ENCODE measurements around the gene PLLP. TPM values are rescaled to one million over a fixed set of nuclear protein-coding genes. Genes with fewer than 3 reads are reported as not detected.

PLLP gene
- total RNA-seq, 2 donors from 2014 or later, result 11.6 to 16.7 TPM

DNA sequence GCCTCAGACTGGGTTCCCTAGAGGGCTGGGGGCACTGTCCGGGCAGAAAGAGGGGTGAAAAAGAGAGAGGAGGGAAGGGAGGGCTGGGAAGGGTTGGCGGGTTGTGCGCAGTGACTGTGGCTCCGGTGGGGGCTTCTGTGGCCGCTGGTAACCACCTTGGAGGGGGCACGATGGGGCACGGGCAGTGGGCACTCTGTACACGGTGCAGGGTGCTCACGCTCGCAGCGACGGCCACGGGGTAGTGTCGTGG lies 588 bp downstream of the PLLP start:
- no peak for DNase-seq
- Histone ChIP-seq H3K27me3 (no peaks in the 10 kb centered on the region), H3K27ac (no peak overlapping the region), H3K4me3 (peak overlapping the region; percentile 57), H3K36me3 (no peaks in the 10 kb centered on the region), H3K4me1 (peaks cover 5% of the 10 kb centered on the region), H3K9me3 (no peaks in the 10 kb centered on the region), H3K9ac (ENCODE audit: low read depth in 2 of 2, low read length in 2 of 2) (peak overlapping the region in 1 of 2 donors; percentile 46)
- TF ChIP-seq, protein P1, sequence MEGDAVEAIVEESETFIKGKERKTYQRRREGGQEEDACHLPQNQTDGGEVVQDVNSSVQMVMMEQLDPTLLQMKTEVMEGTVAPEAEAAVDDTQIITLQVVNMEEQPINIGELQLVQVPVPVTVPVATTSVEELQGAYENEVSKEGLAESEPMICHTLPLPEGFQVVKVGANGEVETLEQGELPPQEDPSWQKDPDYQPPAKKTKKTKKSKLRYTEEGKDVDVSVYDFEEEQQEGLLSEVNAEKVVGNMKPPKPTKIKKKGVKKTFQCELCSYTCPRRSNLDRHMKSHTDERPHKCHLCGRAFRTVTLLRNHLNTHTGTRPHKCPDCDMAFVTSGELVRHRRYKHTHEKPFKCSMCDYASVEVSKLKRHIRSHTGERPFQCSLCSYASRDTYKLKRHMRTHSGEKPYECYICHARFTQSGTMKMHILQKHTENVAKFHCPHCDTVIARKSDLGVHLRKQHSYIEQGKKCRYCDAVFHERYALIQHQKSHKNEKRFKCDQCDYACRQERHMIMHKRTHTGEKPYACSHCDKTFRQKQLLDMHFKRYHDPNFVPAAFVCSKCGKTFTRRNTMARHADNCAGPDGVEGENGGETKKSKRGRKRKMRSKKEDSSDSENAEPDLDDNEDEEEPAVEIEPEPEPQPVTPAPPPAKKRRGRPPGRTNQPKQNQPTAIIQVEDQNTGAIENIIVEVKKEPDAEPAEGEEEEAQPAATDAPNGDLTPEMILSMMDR (IDR thresholded peaks at IDR 0.05), result no peak
- intact Hi-C loops (cut with DNase I), result no loop called here

DNA sequence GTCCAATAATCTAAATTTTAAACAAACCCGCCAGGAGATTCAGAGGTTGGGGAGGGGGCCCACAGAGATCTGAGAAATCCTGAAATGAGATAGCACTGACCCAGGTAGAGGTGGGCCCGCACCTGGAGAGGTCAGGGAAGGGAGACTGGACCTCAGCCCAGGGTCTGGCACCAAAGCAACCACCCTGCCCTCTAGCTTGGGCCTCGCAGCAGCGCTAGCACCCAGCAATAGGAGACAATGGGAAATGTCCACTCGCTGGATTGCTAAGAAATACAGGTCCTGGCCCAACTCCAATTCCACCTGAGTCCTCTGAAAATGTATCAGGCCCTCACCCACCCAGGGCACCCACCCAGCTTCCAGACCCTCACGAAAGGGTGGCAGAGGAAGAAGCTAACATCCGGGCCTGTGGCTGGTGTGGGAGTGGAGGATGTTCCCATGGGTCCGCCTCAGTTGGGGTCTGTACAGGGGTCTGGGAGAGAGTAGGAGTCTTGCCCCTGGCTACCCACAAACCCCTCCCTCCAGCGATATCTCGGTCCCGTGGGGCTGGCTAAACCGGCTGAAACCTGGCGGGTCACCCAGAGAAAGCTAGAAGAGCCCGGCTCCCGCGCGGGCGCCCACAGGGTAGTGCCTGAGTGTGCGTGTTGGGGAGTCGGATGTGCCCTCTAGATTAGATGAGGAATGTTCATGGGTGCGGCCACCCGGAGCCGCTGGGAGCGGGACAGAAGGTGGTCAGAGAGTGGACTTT lies 1.1 kb downstream of the PLLP start:
- Histone ChIP-seq H3K36me3 (no peaks in the 10 kb centered on the region), H3K9ac (ENCODE audit: low read depth in 2 of 2, low read length in 2 of 2) (peak overlapping the region in 1 of 2 donors; percentile 46), H3K27me3 (no peaks in the 10 kb centered on the region), H3K4me1 (peaks cover 5% of the 10 kb centered on the region), H3K27ac (no peak overlapping the region), H3K9me3 (no peaks in the 10 kb centered on the region), H3K4me3 (peak overlapping the region; percentile 57)
- DNase-seq, result peak; percentile 39
- intact Hi-C loops (cut with DNase I), result no loop called here
- TF ChIP-seq, protein P1 (IDR thresholded peaks at IDR 0.05), result no peak

DNA sequence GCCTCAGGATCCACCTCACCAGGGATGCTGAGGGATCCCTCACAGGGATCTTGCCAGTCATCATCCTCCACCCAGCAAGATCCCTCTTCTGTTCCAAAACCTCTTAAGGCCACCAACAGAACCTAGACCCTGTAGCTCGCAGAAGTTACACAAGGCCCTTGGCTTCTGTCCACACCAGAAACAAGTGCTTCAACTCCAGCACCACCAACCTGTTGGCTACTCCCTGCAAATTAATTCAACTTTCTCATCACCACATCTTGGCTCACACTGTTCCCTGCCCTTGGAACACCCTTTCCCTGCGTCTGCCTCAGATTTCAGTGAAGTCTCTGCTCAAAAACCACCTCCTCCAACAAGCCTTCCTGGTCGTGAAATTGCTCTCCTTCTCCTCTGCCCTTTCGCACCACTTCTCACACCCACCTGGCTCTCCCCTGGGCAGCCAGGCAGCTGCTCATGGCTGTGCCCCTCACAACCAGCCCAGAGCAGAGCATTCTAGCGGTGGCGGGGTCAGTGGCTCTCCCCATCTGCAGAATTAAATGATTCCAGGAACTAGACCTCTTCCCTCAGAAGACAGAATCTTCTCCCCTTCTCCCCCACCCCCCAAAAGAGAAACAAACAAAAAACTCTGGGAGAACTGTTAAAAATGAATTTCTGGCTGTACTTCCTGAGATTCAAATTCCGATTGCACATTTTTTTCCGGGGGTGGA lies 1.8 kb downstream of the PLLP start:
- Histone ChIP-seq H3K4me3 (no peak overlapping the region), H3K9me3 (no peaks in the 10 kb centered on the region), H3K27ac (no peak overlapping the region), H3K27me3 (no peaks in the 10 kb centered on the region), H3K9ac (ENCODE audit: low read depth in 2 of 2, low read length in 2 of 2) (no peak overlapping the region), H3K4me1 (peaks cover 6% of the 10 kb centered on the region), H3K36me3 (no peaks in the 10 kb centered on the region)
- no peak for DNase-seq
- TF ChIP-seq, protein P1 (IDR thresholded peaks at IDR 0.05), result no peak
- intact Hi-C loops (cut with DNase I), result no loop called here

DNA sequence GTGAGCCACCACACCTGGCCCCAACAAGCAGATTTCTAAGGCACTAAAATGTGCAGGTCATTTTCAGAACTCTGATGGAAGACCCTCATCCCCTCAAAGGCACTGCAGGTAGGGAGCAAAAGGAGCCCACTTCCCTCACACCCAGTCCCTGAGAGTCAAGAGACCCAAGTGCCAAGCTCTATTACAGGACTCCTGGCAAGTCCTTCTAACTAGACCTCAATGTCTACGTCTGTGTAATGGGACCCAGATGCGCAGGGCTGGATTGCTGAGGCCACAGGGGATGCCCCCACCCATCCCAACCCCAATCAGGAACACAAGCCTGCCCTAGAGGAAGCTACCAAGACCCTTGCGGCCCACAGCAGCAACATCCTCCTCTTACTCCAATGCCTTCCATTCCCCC lies 2.7 kb downstream of the PLLP start:
- Histone ChIP-seq H3K9me3 (no peaks in the 10 kb centered on the region), H3K36me3 (no peaks in the 10 kb centered on the region), H3K4me1 (peaks cover 11% of the 10 kb centered on the region), H3K4me3 (no peak overlapping the region), H3K27ac (no peak overlapping the region), H3K9ac (ENCODE audit: low read depth in 2 of 2, low read length in 2 of 2) (no peak overlapping the region), H3K27me3 (no peaks in the 10 kb centered on the region)
- no peak for DNase-seq
- TF ChIP-seq, protein P1 (IDR thresholded peaks at IDR 0.05), result no peak
- intact Hi-C loops (cut with DNase I), result no loop called here

DNA sequence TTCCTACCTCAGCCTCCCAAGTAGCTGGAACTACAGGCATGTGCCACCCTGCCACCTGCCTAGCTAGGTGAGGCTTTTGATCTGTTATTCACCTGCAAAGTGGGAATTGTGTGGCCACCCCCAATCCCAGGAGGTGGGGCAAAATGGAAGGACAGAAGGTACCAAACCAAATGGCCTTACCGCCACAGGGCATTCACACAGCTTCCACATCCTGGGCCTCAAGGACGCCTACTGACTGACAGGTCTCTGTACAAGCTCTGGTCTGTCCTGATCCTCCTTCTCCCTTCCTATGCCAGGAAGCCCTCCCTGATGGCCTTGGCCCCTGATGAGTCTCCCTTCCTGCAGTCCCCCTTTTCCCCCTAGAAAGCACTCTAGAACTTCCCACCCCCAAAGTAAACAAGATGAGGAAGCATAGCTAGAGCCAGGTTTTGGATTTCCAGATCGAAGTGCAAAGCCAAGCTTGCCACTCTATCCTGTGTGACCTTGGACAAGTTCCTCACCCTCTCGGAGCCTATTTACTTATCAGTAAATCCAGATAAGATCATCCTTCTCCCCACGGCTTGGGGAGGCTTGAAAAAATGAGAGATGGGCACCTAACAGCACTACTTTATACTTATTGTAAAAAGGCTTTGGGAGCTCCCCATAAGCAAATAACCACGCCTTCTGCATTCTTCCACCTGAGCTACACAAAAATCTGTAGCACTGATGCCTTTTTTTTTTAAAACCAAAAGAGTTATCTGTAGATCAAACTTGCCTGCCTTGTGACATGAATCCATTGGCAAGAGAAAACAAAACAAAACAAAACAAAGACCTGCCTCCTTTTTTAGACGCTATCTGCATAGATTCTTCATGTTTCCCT lies 4.5 kb downstream of the PLLP start:
- TF ChIP-seq, protein P1 (IDR thresholded peaks at IDR 0.05), result no peak
- H3K36me3 ChIP-seq, result no peaks in the 10 kb centered on the region
- H3K4me3 ChIP-seq, result no peak overlapping the region
- H3K9ac ChIP-seq (ENCODE audit: low read depth in 2 of 2, low read length in 2 of 2), result no peak overlapping the region
- DNase-seq, result peak; percentile 54
- no peak overlapping the region for H3K27ac ChIP-seq
- peaks cover 11% of the 10 kb centered on the region for H3K4me1 ChIP-seq
- H3K27me3 ChIP-seq, result no peaks in the 10 kb centered on the region
- no peaks in the 10 kb centered on the region for H3K9me3 ChIP-seq
- intact Hi-C loops (cut with DNase I), result no loop called here
